ENCODE measurements around the gene KCNE2.

Gene KCNE2, protein sequence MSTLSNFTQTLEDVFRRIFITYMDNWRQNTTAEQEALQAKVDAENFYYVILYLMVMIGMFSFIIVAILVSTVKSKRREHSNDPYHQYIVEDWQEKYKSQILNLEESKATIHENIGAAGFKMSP

GRCh38 chr21:34363733-34364132, at the start of gene KCNE2:
Gene KCNE2 (plus strand): TSS chr21:34364006. CDS start chr21:34370479, 6,473 bp downstream.
- no peak for DNase-seq

DNA sequence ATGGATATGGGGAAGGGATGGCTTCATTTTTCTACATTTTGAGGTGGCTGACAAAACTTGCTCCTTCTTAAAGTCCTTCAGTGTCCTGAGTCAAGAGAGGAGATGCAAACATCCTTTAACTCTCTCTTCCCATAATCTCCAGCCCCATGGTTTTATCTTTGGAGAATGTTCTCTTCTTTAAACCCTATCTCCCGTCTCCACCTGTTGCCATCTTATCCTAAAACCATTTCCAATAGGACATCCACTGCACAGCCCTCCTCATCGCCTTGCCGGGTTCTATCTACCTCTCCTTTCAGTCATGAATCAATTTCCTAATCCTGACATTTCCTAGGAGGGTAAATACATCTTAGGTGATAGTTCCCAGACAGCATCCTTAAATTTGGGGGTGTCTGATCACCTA, 44.2 kb upstream of the KCNE2 start:
- no peak for DNase-seq

DNA sequence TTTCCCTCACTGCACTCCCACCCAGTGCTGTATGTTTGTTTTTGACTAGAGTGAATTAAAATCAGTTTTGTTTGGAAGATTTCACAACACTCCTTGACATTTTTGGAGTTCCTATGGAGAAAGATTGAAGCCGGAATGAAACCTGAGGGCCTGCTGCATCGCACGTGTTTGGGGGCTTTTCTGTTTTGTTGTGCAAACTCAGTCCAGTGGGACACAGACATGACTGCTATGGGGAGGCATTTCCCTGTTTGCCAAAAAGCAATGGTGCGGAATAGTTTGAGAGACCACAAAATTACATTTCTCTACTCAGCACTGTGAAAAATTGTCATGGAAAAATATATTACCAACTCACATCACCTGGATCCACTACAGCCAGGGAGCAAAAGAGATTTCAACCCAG, 43.8 kb upstream of the KCNE2 start:
- DNase-seq: no peak

GRCh38 chr21:34330055-34330454, 33.8 kb upstream of the KCNE2 start:
- no peak for DNase-seq

DNA sequence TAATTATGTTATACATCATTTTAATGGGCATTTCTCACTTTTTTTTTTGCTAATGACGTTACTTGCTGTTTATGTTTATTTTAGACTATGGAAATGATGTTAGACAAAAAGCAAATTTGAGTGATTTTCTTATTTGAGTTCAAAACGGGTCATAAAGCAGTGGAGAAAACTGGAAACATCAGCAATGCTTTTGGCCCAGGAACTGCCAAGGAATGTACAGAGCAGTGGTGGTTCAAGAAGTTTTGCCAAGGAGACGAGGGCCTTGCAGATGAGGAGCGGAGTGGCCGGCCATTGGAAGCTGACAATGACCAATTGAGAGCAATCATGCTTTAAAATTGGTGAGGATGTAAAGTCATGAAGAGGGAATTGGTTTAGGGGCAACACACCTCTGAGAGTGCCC, 32.1 kb upstream of the KCNE2 start:
- DNase-seq: no peak

DNA sequence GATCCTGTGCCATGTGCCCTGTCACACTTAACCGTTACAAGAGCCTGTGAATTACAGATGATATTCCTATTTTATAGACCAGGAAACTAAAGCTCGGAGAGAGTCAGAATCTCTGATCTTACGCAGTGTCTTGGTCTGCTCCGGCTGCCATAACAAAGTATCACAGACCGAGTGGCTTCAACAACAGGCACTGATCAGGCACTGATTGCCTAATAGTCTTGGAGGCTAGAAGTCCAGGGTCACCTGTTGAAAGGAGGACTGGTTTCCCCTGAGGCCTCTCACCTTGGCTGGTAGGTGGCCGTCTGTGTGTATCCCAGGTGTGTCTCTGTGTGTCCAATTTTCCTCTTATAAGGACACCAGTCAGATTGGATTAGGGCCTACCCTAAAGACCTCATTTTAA, 31.5 kb upstream of the KCNE2 start:
- no peak for DNase-seq

GRCh38 chr21:34333121-34333739, 30.6 kb upstream of the KCNE2 start:
- no peak for DNase-seq

DNA sequence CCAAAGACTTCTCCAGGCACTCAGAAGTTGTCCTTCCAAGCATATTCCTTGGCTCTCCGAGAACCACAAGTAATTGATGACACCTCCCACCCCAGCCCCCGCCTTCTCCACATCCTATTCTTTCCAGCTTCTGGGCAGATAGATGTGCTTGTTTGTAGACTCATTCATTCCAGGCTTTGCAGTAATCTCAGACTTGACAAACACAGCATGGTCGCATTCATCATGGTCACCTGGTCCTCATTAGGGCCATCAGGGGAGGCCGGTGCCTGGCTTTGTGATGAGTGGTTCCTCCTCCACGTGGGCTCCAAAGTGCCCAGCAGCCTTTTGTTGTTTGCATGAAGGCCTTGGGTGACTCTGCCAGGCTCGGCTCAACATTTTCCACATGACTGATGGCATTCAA, 28.5 kb upstream of the KCNE2 start:
- peak; percentile 36 for DNase-seq

DNA sequence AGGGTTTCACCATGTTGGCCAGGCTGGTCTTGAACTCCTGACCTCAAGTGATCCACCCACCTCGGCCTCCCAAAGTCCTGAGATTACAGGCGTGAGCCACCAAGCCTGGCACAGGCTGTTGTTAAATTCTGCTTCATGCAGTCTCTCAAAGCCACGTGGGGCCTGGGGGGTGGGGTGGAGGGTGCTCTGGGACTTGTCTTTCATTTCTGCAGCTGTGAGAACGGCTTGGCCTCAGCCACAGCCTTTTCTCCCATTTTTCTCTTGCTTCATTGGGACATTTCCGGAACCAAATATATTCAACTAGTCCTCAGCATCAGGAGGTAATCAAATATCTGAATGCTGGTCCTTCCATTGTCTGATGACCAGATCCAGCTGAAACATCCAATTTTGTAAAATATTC, 27.6 kb upstream of the KCNE2 start:
- no peak for DNase-seq

- DNase-seq: no peak
These were observed 26.9 kb upstream of the KCNE2 start for GRCh38 chr21:34336756-34337391.

- no peak for DNase-seq
These were observed 26.1 kb upstream of the KCNE2 start for GRCh38 chr21:34337741-34338140.

DNA sequence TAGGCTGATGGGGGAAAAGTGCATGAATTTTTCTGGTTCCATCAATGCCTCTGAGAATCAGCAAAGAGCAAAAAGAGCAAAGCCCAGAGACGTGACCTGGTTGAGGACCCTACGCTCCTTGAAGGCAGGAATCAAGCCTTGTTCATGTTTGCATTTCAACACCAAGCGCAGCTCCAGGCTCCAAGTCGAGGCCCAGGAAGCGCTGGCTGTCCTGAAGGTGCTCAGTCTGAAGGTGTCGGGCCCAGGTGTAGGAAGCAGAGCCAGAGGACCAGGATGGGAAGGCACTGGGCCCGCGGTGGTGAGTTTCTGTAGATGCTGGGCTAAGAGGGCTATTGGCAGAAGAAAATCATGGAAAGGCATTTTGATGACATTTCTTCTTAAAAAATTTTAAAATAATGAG, 25.6 kb upstream of the KCNE2 start:
- DNase-seq: no peak

DNA sequence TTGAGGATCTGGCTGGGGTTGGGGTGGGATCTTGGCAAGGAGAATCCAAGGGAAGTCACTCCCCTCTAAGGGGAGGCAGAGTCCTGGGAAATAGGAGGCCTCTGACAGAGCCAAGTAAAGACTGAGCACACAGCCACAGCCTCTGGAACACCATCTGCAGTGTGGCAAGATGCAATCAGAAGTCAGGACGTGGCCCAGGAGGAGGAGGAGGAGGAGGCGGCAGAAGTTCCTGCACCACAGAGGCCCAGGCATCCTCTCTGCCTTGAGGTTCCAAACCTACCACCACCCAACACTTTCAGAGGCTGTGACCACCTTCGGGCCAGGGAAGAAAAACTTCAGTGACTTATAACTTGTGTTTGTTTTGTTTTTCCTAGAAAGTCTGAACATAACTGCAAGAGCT, 23.7 kb upstream of the KCNE2 start:
- no peak for DNase-seq

- DNase-seq: no peak
These were observed 21.3 kb upstream of the KCNE2 start for GRCh38 chr21:34342476-34342875.

- DNase-seq: no peak
These were observed 20.5 kb upstream of the KCNE2 start for GRCh38 chr21:34343347-34343746.

- DNase-seq: no peak
These were observed 19.9 kb upstream of the KCNE2 start for GRCh38 chr21:34343838-34344381.

DNA sequence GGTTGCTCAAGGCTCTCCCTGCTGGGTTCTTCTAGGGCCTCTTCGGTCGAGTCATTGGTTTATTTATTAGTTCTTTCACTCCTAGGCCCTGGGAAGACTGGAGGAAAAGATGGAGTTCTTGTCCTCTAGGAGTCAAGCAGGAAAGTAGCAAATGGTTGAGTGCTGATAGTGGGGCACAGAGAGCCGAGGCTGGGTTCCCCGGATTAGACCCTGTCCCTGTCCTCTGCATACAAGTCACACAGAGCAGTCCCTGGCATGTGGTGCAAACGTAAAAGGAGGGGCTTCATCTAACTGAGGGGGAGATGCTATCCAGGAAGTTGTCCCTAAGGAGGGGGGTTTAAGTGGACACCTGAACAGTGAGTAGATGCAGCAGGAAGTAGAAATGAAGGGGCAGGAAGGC, 19.2 kb upstream of the KCNE2 start:
- no peak for DNase-seq

DNA sequence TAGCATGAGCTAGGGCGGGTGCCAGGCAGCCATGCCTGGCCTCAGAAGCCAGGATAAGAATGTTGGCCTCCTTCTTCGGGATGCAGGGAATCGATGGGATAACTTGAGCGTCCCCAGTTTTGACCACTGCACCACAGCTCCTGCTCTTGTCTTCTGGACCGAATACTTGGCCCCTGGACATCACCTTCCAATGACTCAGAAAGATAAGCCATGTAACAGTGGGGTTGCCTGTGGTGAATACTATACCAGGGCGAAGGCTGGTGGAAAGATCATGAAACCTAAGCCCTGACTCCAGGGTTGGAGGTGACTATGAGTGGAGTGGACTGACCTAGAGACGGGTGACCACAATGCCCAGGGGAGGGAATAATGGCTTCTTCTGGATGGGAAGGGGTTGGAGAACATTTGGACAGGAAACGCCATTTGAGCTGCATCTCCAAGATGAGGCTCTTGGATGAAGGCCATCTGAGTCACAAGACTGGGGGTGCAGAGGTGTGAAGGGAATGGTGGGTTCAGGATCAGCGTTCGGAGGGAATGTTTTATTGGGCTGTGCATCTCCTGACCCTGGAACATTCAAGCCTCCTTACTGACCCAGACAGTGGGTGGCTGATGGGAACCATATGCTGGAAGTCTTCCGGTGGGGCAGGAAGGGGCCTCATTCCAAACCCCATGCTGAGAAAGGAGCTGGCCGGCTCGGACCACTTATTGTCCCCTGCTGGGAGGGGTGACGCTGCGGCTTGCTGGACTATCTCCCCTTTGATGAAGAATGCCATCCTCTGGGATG, 18.5 kb upstream of the KCNE2 start:
- DNase-seq: no peak

DNA sequence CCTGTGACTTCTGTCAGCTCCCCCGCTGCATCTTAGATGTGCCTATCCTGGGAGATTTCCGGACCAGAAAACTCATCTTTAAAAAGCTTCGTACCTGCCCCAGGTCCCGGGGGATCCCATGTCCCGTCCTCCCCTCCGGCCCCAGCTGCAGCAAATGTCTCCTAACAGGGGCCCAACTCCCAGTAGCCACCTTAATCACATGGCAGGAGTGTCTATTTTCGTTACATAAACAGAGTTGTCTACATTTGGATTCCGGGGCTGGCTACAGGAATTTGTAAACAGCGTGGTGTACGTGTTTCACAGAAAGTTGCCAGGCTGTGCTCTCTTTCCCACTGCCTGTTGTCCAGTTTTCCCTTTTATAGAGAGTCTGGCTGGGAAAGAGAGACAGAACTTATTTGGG, 17.9 kb upstream of the KCNE2 start:
- no peak for DNase-seq

- no peak for DNase-seq
These were observed 14.8 kb upstream of the KCNE2 start for GRCh38 chr21:34348890-34349519.

GRCh38 chr21:34351786-34352241, 12.0 kb upstream of the KCNE2 start:
- peak; percentile 71 for DNase-seq

GRCh38 chr21:34352556-34352955, 11.2 kb upstream of the KCNE2 start:
- no peak for DNase-seq

DNA sequence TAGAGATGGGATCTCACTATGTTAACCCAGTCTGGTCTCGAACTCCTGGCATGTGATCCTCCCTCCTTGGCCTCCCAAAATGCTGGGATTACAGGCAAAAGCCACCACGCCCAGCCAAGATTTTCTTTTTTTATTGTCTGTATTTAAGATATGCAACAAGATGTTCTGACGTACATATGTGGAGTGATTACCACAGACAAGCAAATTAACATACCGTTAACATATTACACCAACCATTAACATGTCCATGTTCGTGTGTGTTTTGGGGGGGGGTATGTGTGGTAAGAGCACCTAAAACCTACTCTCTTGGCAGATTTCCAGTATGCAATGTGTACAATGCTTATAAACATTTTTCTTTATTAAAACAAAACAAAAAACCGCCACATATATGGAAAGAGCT, 10.6 kb upstream of the KCNE2 start:
- DNase-seq: no peak
